GM12878 (cell line): ENCODE measurements around the gene RETREG1. TPM values are rescaled to one million over a fixed set of nuclear protein-coding genes. Genes with fewer than 3 reads are reported as not detected.
"Not testable (repeated sequence)": the region's sequence is repeated elsewhere in the genome, so short reads cannot be mapped to it uniquely, and the experiment has no call there.

ENCODE experiments used
- ATAC-seq: fragments of 200-7000 bp; cut with Tn5 transposase; 3 replicates; pipeline ENCODE4 v1.9.1; 2020; ENCODE audit warnings: mild to moderate bottlenecking, moderate library complexity
- BruUV-seq: library from RNA; stranded (reverse); fragments of 400-500 nt; replicated peaks from 2 replicates; lab custom pipeline; 2021; lab: Mats Ljungman, UMichigan
- CTCF ChIA-PET: fragments of 300-600 bp; sonication (Branson Sonifier 250); formaldehyde crosslinking; extraction: SDS; loops from one replicate; lab custom pipeline; 2021; ENCODE audit warnings: inconsistent platforms; lab: Yijun Ruan, JAX
- POLR2A ChIA-PET: fragments of 350-600 bp; formaldehyde crosslinking; extraction: SDS; loops from one replicate; lab custom pipeline; 2021; ENCODE audit warnings: inconsistent platforms; lab: Charles Lee
- RAD21 ChIA-PET: fragments of 300-600 bp; sonication (Branson Sonifier 250); formaldehyde crosslinking; loops from one replicate; lab custom pipeline; 2023; ENCODE audit warnings: antibody characterized with exemption; ENCODE audit not compliant: unreplicated experiment; lab: Charles Lee
- SMC1A ChIA-PET: fragments of 300-600 bp; sonication (Branson Sonifier 250); formaldehyde crosslinking; loops from one replicate; lab custom pipeline; 2023; ENCODE audit not compliant: unreplicated experiment, uncharacterized antibody; lab: Charles Lee
- DNase-seq: peaks from one replicate; pipeline ENCODE4 v3.0.0-alpha.2; 2011; ENCODE audit warnings: low read depth, low spot score
- FAIRE-seq: peaks from 3 replicates; lab custom pipeline; 2011; peaks lifted over from hg19 to GRCh38; lab: Jason Lieb, UNC
- H2AFZ ChIP-seq: 2 replicates; pipeline ENCODE4 v1.6.0; 2011; ENCODE audit warnings: low read depth, low read length, control low read depth; ENCODE audit not compliant: control insufficient read depth
- H3K27ac ChIP-seq: 2 replicates; pipeline ENCODE4 v1.5.1; 2011; ENCODE audit warnings: control low read depth; ENCODE audit not compliant: control insufficient read depth, insufficient read depth
- H3K27me3 ChIP-seq, 2 experiments: replicated peaks in 1 of 2; 2 replicates each; pipeline versions ENCODE4 v1.6.0 to v1.6.1; 2011; ENCODE audit warnings: low read length in 1 of 2; ENCODE audit not compliant: control insufficient read depth in 2 of 2, insufficient read depth in 2 of 2
- H3K36me3 ChIP-seq, 2 experiments: 2 replicates each; pipeline ENCODE4 v1.5.1; 2011; ENCODE audit warnings: low read length in 1 of 2; ENCODE audit not compliant: control insufficient read depth in 2 of 2, insufficient read depth in 2 of 2
- H3K4me1 ChIP-seq: 2 replicates; pipeline ENCODE4 v1.6.1; 2011; ENCODE audit warnings: mild to moderate bottlenecking, low read length, moderate library complexity, mixed read lengths; ENCODE audit not compliant: control insufficient read depth, insufficient read depth
- H3K4me2 ChIP-seq: 2 replicates; pipeline ENCODE4 v1.6.0; 2011; ENCODE audit warnings: control low read depth; ENCODE audit not compliant: control insufficient read depth, insufficient read depth
- H3K4me3 ChIP-seq: fragments of 200-600 bp; sonication (generic); 2 replicates; pipeline ENCODE4 v1.5.1; 2016
- H3K79me2 ChIP-seq: 2 replicates; pipeline ENCODE4 v1.6.0; 2011; ENCODE audit warnings: low read length; ENCODE audit not compliant: control insufficient read depth, insufficient read depth
- H3K9ac ChIP-seq: 2 replicates; pipeline ENCODE4 v1.8.0; 2011; ENCODE audit warnings: low read length, control low read depth, mixed read lengths; ENCODE audit not compliant: control insufficient read depth, insufficient read depth
- H3K9me3 ChIP-seq: replicated peaks from 3 replicates; pipeline ENCODE4 v1.5.1; 2011; ENCODE audit warnings: mild to moderate bottlenecking, low read length; ENCODE audit not compliant: control insufficient read depth, insufficient read depth
- H4K20me1 ChIP-seq: 2 replicates; pipeline ENCODE4 v1.6.0; 2011; ENCODE audit not compliant: control insufficient read depth, insufficient read depth
- TBL1XR1 ChIP-seq: IDR thresholded peaks from 2 replicates; pipeline ENCODE4 v1.6.1; 2012; ENCODE audit warnings: low read depth, low read length, improper control_type of control experiment
- YBX1 ChIP-seq: fragments of 450-650 bp; IDR thresholded peaks from 2 replicates; pipeline ENCODE4 v1.6.1; 2016; ENCODE audit warnings: antibody characterized with exemption
- WGBS: methylation state at CpG from one replicate; pipeline ENCODE4 v1.1.6; 2016; ENCODE audit warnings: low lambda C conversion rate; ENCODE audit not compliant: insufficient replicate concordance, insufficient coverage; ENCODE audit errors: missing lambda C conversion rate; 5-methylcytosine and 5-hydroxymethylcytosine counted together
- in situ Hi-C: fragments of 300-500 bp; cut with MboI; formaldehyde crosslinking; loops from 9 replicates; pipeline ENCODE4 v1.14.3; 2018; ENCODE audit warnings: mixed read lengths
- intact Hi-C: fragments of 100-400 bp; cut with micrococcal nuclease; formaldehyde crosslinking; loops from one replicate; pipeline ENCODE4 v1.14.2; 2022; ENCODE audit not compliant: unreplicated experiment
- polyA plus RNA-seq, 11 experiments: library from polyadenylated mRNA; depleted of rRNA in 4 of 11; unstranded in 6 of 11; stranded (reverse) in 5 of 11; fragments of >200 nt; fragmentation: Nextera tagmentation in 4 of 11; fragmentation: Illumina TruSeq in 1 of 11; extraction: Ambion mirVana in 4 of 11; extraction: Trizol in 1 of 11; gene quantifications; 1 replicate in 1 of 11; 2 replicates in 10 of 11; pipeline versions ENCODE4 v1.2.1 to v1.2.3, GENCODE V29; 2011 to 2016; ENCODE audit warnings: inconsistent platforms in 2 of 11, missing spikeins in 2 of 11, low read depth in 1 of 11
- total RNA-seq, 4 experiments: library from RNA; depleted of rRNA in 3 of 4; stranded (reverse); fragments of >200 nt in 3 of 4; fragmentation: Illumina TruSeq in 1 of 4; extraction: Trizol in 1 of 4; gene quantifications; 2 replicates each; pipeline versions ENCODE4 v1.2.1 to v1.2.3, GENCODE V29; 2013 to 2021
- TF ChIP-seq, protein P1 (sequence below): fragments of 450-650 bp; IDR thresholded peaks from 2 replicates; pipeline ENCODE4 v1.6.1; 2017; ENCODE audit warnings: mild to moderate bottlenecking, moderate library complexity

Gene RETREG1
- total and polyA plus RNA-seq, 10 of the 15 experiments (the other 5 are each of a cell fraction or from before 2014, with no cell fraction given): 3.9 to 8.9 (median 6.4) TPM

DNA sequence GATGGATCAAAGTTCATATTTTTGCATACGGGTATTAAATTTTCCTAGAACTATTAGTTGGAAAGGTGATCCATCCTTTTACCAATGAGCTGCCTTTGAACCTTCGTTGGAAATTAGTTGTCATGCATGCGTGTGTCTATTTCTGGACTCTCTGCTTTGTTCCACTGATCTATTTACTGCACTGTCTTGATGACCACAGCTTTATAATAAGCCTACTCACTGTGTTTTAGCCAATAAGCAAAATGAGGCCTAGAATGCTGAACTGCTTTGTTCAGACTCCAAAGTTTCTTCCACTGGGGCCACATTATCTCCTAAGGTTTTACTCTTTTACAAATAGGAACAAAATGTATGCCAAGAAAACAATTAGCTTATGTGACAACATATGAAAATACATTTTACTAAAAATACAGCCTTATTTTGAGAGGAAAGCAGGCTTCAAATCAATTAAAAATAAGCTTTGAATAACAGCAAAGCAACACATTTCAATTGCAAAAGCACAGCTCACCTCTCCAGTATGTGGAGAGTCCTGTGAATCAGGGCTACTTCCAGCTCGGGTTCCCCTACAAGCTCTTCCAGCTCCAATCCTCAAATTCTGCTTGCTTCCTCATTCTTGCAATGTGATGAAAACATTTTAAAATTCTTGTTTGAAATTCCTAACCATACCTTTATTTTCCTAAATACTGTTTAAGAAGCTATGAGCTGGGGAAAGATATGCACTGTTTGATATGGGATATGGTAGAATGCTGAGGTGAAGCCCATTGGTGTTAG lies 72.0 kb downstream of the RETREG1 start (continued):
- TF ChIP-seq, protein P1, sequence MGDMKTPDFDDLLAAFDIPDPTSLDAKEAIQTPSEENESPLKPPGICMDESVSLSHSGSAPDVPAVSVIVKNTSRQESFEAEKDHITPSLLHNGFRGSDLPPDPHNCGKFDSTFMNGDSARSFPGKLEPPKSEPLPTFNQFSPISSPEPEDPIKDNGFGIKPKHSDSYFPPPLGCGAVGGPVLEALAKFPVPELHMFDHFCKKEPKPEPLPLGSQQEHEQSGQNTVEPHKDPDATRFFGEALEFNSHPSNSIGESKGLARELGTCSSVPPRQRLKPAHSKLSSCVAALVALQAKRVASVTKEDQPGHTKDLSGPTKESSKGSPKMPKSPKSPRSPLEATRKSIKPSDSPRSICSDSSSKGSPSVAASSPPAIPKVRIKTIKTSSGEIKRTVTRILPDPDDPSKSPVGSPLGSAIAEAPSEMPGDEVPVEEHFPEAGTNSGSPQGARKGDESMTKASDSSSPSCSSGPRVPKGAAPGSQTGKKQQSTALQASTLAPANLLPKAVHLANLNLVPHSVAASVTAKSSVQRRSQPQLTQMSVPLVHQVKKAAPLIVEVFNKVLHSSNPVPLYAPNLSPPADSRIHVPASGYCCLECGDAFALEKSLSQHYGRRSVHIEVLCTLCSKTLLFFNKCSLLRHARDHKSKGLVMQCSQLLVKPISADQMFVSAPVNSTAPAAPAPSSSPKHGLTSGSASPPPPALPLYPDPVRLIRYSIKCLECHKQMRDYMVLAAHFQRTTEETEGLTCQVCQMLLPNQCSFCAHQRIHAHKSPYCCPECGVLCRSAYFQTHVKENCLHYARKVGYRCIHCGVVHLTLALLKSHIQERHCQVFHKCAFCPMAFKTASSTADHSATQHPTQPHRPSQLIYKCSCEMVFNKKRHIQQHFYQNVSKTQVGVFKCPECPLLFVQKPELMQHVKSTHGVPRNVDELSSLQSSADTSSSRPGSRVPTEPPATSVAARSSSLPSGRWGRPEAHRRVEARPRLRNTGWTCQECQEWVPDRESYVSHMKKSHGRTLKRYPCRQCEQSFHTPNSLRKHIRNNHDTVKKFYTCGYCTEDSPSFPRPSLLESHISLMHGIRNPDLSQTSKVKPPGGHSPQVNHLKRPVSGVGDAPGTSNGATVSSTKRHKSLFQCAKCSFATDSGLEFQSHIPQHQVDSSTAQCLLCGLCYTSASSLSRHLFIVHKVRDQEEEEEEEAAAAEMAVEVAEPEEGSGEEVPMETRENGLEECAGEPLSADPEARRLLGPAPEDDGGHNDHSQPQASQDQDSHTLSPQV: no peak
- TF ChIP-seq YBX1 (no peak), TBL1XR1 (no peak)

DNA sequence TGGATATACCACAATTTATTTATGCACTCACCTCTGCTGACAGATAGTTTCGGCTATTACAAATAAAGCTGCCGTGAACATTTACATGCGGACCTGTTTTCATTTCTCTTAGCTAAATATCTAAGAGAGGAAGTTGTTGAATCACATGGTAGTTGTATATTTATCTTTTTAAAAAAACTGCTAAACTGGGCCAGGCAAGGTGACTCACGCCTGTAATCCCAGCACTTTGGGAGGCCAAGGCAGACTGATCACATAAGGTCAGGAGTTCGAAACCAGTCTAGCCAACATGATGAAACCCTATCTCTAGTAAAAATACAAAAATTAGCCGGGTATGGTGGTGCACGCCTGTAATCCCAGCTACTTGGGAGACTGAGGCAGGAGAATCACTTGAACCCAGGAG lies 73.6 kb downstream of the RETREG1 start:
- BruUV-seq, FAIRE-seq, H3K27me3 ChIP-seq, POLR2A ChIA-PET, H3K9me3 ChIP-seq, SMC1A ChIA-PET, H3K36me3 ChIP-seq, H2AFZ ChIP-seq, H3K79me2 ChIP-seq, ATAC-seq, in situ Hi-C loops, H4K20me1 ChIP-seq, H3K4me1 ChIP-seq, H3K4me2 ChIP-seq, DNase-seq, H3K4me3 ChIP-seq, H3K27ac ChIP-seq, H3K9ac ChIP-seq, intact Hi-C loops: not testable (repeated sequence)
- 48% methylated on average over 7 of the region's 7 CpGs for WGBS
- ChIA-PET CTCF (interaction anchor here (1.3 kb wide), 1 partner anchor 53 kb away, joined by 3 read pairs; no protein-coding TSS in a partner anchor), RAD21 (interaction anchor here (0.8 kb wide), 1 partner anchor 8 kb away, joined by 3 read pairs; no protein-coding TSS in a partner anchor)
